Keratinocyte (primary cell): ENCODE measurements around the gene TMEM161B. TPM values are rescaled to one million over a fixed set of nuclear protein-coding genes. Genes with fewer than 3 reads are reported as not detected.

Source experiments
- DNase-seq: peaks from one replicate; pipeline ENCODE4 v3.0.0-alpha.2; 2011; ENCODE audit warnings: low read depth, missing footprints, low spot score
- FAIRE-seq: peaks from 2 replicates; lab custom pipeline; 2011; peaks lifted over from hg19 to GRCh38; lab: Jason Lieb, UNC
- H2AFZ ChIP-seq: 2 replicates; pipeline ENCODE4 v1.6.0; 2012; ENCODE audit warnings: low read length, control low read depth, inconsistent platforms; ENCODE audit not compliant: control insufficient read depth
- H3K27ac ChIP-seq: 2 replicates; pipeline ENCODE4 v1.5.1; 2011; ENCODE audit warnings: low read length; ENCODE audit not compliant: control insufficient read depth, insufficient read depth
- H3K27me3 ChIP-seq: 3 replicates; pipeline ENCODE4 v1.6.0; 2011; ENCODE audit warnings: low read length; ENCODE audit not compliant: control insufficient read depth, insufficient read depth; ENCODE audit errors: extremely low read depth
- H3K36me3 ChIP-seq, 2 experiments: 2 replicates in 1 of 2; 3 replicates in 1 of 2; pipeline ENCODE4 v1.5.1; 2011; ENCODE audit warnings: low read length in 2 of 2, mild to moderate bottlenecking in 1 of 2; ENCODE audit not compliant: control insufficient read depth in 2 of 2, insufficient read depth in 2 of 2; ENCODE audit errors: extremely low read depth in 1 of 2
- H3K4me1 ChIP-seq: 3 replicates; pipeline ENCODE4 v1.5.1; 2011; ENCODE audit warnings: low read length; ENCODE audit not compliant: control insufficient read depth, insufficient read depth; ENCODE audit errors: extremely low read depth
- H3K4me2 ChIP-seq: 3 replicates; pipeline ENCODE4 v1.6.0; 2011; ENCODE audit warnings: low read depth, low read length; ENCODE audit not compliant: control insufficient read depth, insufficient read depth; ENCODE audit errors: extremely low read depth
- H3K4me3 ChIP-seq, 3 experiments: fragments of 200-600 bp in 1 of 3; sonication (generic) in 1 of 3; 2 replicates in 2 of 3; 3 replicates in 1 of 3; pipeline ENCODE4 v1.5.1; 2011 to 2016; ENCODE audit warnings: low read length in 3 of 3, mild to moderate bottlenecking in 3 of 3, control low read depth in 2 of 3, inconsistent platforms in 1 of 3, low read depth in 1 of 3, mixed read lengths in 1 of 3, mixed run types in 1 of 3, moderate library complexity in 1 of 3; ENCODE audit not compliant: control insufficient read depth in 2 of 3, insufficient read depth in 2 of 3; ENCODE audit errors: extremely low read depth in 1 of 3
- H3K79me2 ChIP-seq: 2 replicates; pipeline ENCODE4 v1.6.0; 2012; ENCODE audit warnings: low read length; ENCODE audit not compliant: control insufficient read depth, insufficient read depth
- H3K9ac ChIP-seq: 3 replicates; pipeline ENCODE4 v1.6.0; 2011; ENCODE audit warnings: low read length; ENCODE audit not compliant: control insufficient read depth, insufficient read depth; ENCODE audit errors: extremely low read depth
- H3K9me1 ChIP-seq: 3 replicates; pipeline ENCODE4 v1.6.0; 2011; ENCODE audit warnings: low read length; ENCODE audit not compliant: control insufficient read depth, insufficient read depth; ENCODE audit errors: extremely low read depth
- H3K9me3 ChIP-seq: 2 replicates; pipeline ENCODE4 v1.5.1; 2012; ENCODE audit warnings: low read depth, low read length; ENCODE audit not compliant: control insufficient read depth
- H4K20me1 ChIP-seq: 3 replicates; pipeline ENCODE4 v1.6.0; 2011; ENCODE audit warnings: low read length; ENCODE audit not compliant: control insufficient read depth, insufficient read depth; ENCODE audit errors: extremely low read depth
- CTCF ChIP-seq, 3 experiments: IDR thresholded peaks in 1 of 3; conservative IDR thresholded peaks in 1 of 3; optimal IDR thresholded peaks in 1 of 3; 2 replicates in 2 of 3; 3 replicates in 1 of 3; pipeline versions ENCODE3 to v1.5.1; 2011; ENCODE audit warnings: low read length in 3 of 3, mild to moderate bottlenecking in 3 of 3, moderate library complexity in 2 of 3, control low read depth in 1 of 3, inconsistent platforms in 1 of 3; ENCODE audit not compliant: insufficient read depth in 2 of 3; ENCODE audit errors: extremely low read depth in 1 of 3
- EZH2 ChIP-seq: IDR thresholded peaks from one replicate; pipeline ENCODE4 v1.6.1; 2012; ENCODE audit warnings: inconsistent platforms, mild to moderate bottlenecking, low read length, moderate library complexity
- dilution Hi-C: fragments of 300-500 bp; cut with MboI; formaldehyde crosslinking; loops from one replicate; pipeline ENCODE4 v1.7.0; 2020; ENCODE audit warnings: low sequenced_read_pairs; ENCODE audit not compliant: extremely low pct_ligation_motif_present
- polyA plus RNA-seq, 5 experiments: library from polyadenylated mRNA; depleted of rRNA in 3 of 5; stranded (reverse) in 3 of 5; stranded (forward) in 1 of 5; unstranded in 1 of 5; fragments of >200 nt; gene quantifications; 1 replicate in 1 of 5; 2 replicates in 3 of 5; 3 replicates in 1 of 5; pipeline versions ENCODE4 v1.2.1 to v1.2.3, GENCODE V29; 2011 to 2012; ENCODE audit warnings: missing spikeins in 2 of 5, low read depth in 1 of 5, low replicate concordance in 1 of 5

Gene TMEM161B
- polyA plus RNA-seq, 1 donor (not counting 4 experiments of a cell fraction or from before 2014, with no cell fraction given): 18.2 TPM

DNA sequence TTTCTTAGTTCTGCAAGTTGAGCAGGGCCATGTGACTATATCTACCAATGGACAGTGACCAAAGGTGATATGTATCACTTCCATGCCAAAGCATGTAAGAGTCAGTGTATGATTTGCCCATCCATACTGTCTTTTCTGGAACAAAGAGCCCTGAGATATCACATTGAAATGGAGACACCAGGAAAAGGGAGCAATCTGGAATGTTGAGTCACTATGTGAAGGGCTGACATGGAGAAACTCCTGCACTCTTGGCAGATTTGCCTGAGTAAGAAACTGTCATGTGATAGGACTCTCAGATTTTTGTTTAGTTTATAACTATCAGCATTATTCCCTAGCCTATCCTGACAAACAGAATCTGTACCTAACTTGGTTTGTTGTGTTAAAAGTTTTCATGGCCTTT is 29.8 kb upstream of the TMEM161B start:
- no peaks in the 10 kb centered on the region for H3K9me1 ChIP-seq
- no peaks in the 10 kb centered on the region for H3K79me2 ChIP-seq
- H3K4me3 ChIP-seq: no peak overlapping the region
- TF ChIP-seq EZH2: no peak
- TF ChIP-seq CTCF (optimal IDR thresholded peaks at IDR 0.05 in 1 of 3, IDR thresholded peaks at IDR 0.05 in 1 of 3, conservative IDR thresholded peaks at IDR 0.05 in 1 of 3; ENCODE audit: extremely low read depth in 1 of 3, insufficient read depth in 2 of 3, low read length in 3 of 3): no peak
- no peak overlapping the region for H2AFZ ChIP-seq
- H3K9ac ChIP-seq: no peak overlapping the region
- H3K4me1 ChIP-seq: no peaks in the 10 kb centered on the region
- dilution Hi-C loops: no loop called here
- no peaks in the 10 kb centered on the region for H3K36me3 ChIP-seq
- no peaks in the 10 kb centered on the region for H3K27me3 ChIP-seq
- DNase-seq (no peak), FAIRE-seq (no peak)
- no peaks in the 10 kb centered on the region for H3K9me3 ChIP-seq
- H4K20me1 ChIP-seq: no peaks in the 10 kb centered on the region
- no peak overlapping the region for H3K4me2 ChIP-seq
- H3K27ac ChIP-seq: no peak overlapping the region

DNA sequence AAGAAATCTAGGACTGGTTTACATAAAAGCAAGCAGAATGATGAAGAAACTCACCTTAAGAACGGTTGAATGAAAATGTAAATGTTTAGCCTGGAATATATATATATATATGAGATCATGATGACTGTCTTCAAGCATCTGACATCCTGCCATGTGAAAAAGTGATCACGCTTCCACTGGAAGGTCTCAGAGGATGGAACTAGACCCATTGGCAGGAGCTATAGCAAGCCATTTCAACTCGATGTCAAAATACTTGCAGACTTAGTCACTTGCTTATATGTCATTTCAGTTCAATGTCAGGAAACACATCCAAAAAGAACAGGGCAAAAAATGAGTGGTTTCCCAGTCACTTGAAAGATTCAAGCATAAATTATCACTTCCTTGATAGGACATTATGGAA is 22.2 kb upstream of the TMEM161B start:
- no peaks in the 10 kb centered on the region for H3K9me1 ChIP-seq
- H3K27ac ChIP-seq: no peak overlapping the region
- no peaks in the 10 kb centered on the region for H4K20me1 ChIP-seq
- dilution Hi-C loops: no loop called here
- no peak overlapping the region for H3K4me2 ChIP-seq
- H3K9me3 ChIP-seq: no peaks in the 10 kb centered on the region
- no peak overlapping the region for H3K9ac ChIP-seq
- H3K36me3 ChIP-seq: no peaks in the 10 kb centered on the region
- H3K4me3 ChIP-seq: no peak overlapping the region
- no peaks in the 10 kb centered on the region for H3K27me3 ChIP-seq
- no peaks in the 10 kb centered on the region for H3K79me2 ChIP-seq
- FAIRE-seq (no peak), DNase-seq (no peak)
- no peaks in the 10 kb centered on the region for H3K4me1 ChIP-seq
- TF ChIP-seq EZH2: no peak
- TF ChIP-seq CTCF (optimal IDR thresholded peaks at IDR 0.05 in 1 of 3, IDR thresholded peaks at IDR 0.05 in 1 of 3, conservative IDR thresholded peaks at IDR 0.05 in 1 of 3; ENCODE audit: extremely low read depth in 1 of 3, insufficient read depth in 2 of 3, low read length in 3 of 3): no peak
- no peak overlapping the region for H2AFZ ChIP-seq
